ENCODE data around the gene ISG15.
"Not testable (repeated sequence)": the region's sequence is repeated elsewhere in the genome, so short reads cannot be mapped to it uniquely, and the experiment has no call there.

The ISG15 gene

GRCh38 chr1:1030867-1031658, 17.8 kb downstream of the ISG15 start:
- DNase-seq: not testable (repeated sequence)

- no peak for DNase-seq
These were observed 18.4 kb downstream of the ISG15 start for GRCh38 chr1:1031659-1032235.

GRCh38 chr1:1032424-1032823, 19.1 kb downstream of the ISG15 start:
- no peak for DNase-seq

- DNase-seq: no peak
These were observed 19.8 kb downstream of the ISG15 start for GRCh38 chr1:1033009-1033587.

- DNase-seq: no peak
These were observed 20.6 kb downstream of the ISG15 start for GRCh38 chr1:1033731-1034438.

GRCh38 chr1:1034439-1034781, 21.1 kb downstream of the ISG15 start:
- DNase-seq: no peak

- no peak for DNase-seq
These were observed 22.1 kb downstream of the ISG15 start for GRCh38 chr1:1035291-1035943.

- no peak for DNase-seq
These were observed 24.4 kb downstream of the ISG15 start for GRCh38 chr1:1037366-1038327.

GRCh38 chr1:1038694-1039093, 25.4 kb downstream of the ISG15 start:
- DNase-seq: no peak

- no peak for DNase-seq
These were observed 26.0 kb downstream of the ISG15 start for GRCh38 chr1:1039145-1039910.

- no peak for DNase-seq
These were observed 27.0 kb downstream of the ISG15 start for GRCh38 chr1:1040004-1040991.

GRCh38 chr1:1041092-1041523, 27.8 kb downstream of the ISG15 start:
- no peak for DNase-seq

- no peak for DNase-seq
These were observed 28.6 kb downstream of the ISG15 start for GRCh38 chr1:1041873-1042272.

- no peak for DNase-seq
These were observed 29.5 kb downstream of the ISG15 start for GRCh38 chr1:1042835-1043234.

GRCh38 chr1:1043411-1043810, 30.1 kb downstream of the ISG15 start:
- no peak for DNase-seq

- no peak for DNase-seq
These were observed 30.6 kb downstream of the ISG15 start for GRCh38 chr1:1043921-1044320.

GRCh38 chr1:1044455-1045078, 31.3 kb downstream of the ISG15 start:
- no peak for DNase-seq

GRCh38 chr1:1045129-1045528, 31.8 kb downstream of the ISG15 start:
- DNase-seq: no peak

GRCh38 chr1:1046243-1046642, 32.9 kb downstream of the ISG15 start:
- DNase-seq: no peak

Measured in GOT3 (cell line).